HG03342 (cell line): ENCODE results near the gene PDLIM3.
"Not testable (repeated sequence)": the region's sequence is repeated elsewhere in the genome, so short reads cannot be mapped to it uniquely, and the experiment has no call there.

ENCODE experiments used
- ATAC-seq: cut with Tn5 transposase; IDR thresholded peaks from one replicate; pipeline ENCODE4 v1.9.1; 2021; ENCODE audit warnings: mild to moderate bottlenecking, moderate library complexity; ENCODE audit not compliant: unreplicated experiment

Gene PDLIM3

GRCh38 chr4:185534866-185535611 lies at the start of gene PDLIM3:
TSS of gene PDLIM3 (minus strand) at chr4:185535507. CDS start at chr4:185535434, 73 bp downstream.
- no peak for ATAC-seq

- ATAC-seq, result no peak
These were observed 48.5 kb upstream of the PDLIM3 start for GRCh38 chr4:185583813-185584212.

DNA sequence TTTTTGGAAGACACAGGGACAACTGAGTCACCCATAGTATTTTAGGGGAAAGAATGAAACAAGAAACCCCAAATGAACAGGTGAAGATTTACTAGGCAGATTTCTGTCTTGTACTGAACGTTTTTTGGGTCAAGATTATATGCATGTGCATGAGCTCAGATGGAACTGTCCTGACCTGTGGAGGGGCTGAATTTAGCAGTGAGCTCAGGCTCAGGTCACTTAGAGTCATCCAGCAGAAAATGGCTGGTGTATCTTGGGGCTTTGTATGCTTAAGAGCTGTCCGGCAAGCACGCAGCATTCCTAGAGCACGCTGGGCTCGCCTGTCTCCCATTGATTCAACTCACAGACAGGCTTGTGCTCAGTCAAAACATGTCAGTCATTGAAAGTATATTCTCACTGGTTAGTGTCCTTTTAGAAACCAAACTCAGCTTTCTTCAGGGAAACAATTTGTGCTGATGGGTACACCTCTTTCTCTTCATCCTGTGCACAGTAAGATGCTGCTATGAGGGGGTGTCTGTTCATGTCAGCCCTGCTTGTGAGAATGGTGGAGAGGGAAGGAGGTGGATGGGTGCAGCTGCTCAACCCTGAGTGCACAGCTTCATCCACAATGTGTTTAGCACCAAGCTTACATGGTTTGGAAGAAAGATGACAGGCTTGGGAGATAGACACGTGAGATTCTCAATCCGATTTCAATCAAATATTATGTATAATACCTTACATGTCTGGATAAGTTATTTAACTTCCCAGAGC lies 47.5 kb upstream of the PDLIM3 start:
- ATAC-seq, result no peak

DNA sequence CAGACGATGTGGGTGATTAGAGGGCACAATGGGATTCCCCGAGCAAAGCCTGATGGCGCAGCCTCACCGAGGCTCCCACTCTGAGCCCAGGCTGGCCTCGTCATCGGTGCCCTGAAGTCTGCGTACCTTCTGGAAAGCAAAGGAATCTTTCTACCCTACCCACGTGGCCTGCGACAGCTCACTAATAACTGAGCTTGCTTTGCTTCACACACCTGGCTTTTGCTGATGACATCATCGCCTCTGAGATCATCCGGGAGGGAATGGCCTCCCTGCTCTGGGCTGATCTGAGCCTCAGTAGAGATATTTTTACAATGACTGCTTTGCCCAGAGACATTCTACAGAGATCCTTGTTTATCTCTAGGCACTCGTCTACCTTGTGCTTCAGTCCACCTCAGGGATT lies 45.4 kb upstream of the PDLIM3 start:
- ATAC-seq, result no peak

DNA sequence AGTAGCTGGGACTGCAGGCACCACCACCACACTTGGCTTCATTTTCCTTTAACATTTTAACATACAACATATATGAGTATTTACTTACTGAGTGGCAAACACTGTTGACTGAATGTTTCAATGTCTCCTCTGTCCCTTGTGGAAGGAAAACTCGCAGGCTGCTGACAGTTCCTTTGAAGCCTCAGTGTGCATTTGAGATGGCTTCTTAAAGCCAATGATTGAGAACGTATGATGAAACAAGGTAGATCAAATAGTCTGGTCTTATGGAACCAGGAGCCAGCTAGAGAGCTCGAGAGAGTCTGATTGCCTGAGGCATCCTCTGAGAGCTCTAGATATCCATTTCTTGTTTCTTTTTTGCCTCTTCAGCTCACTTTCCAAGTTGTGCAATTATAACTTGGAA lies 43.0 kb upstream of the PDLIM3 start:
- ATAC-seq, result no peak

GRCh38 chr4:185576962-185577950 lies 41.9 kb upstream of the PDLIM3 start:
- no peak for ATAC-seq

- no peak for ATAC-seq
These were observed 41.1 kb upstream of the PDLIM3 start for GRCh38 chr4:185576314-185576961.

- no peak for ATAC-seq
These were observed 38.4 kb upstream of the PDLIM3 start for GRCh38 chr4:185573651-185574199.

- ATAC-seq, result no peak
These were observed 35.4 kb upstream of the PDLIM3 start for GRCh38 chr4:185570727-185571126.

- no peak for ATAC-seq
These were observed 32.4 kb upstream of the PDLIM3 start for GRCh38 chr4:185567381-185568376.

- ATAC-seq, result no peak
These were observed 31.7 kb upstream of the PDLIM3 start for GRCh38 chr4:185566972-185567371.

- ATAC-seq, result no peak
These were observed 31.1 kb upstream of the PDLIM3 start for GRCh38 chr4:185566425-185566824.

GRCh38 chr4:185565696-185566095 lies 30.4 kb upstream of the PDLIM3 start:
- no peak for ATAC-seq

GRCh38 chr4:185564349-185564748 lies 29.0 kb upstream of the PDLIM3 start:
- ATAC-seq, result no peak

DNA sequence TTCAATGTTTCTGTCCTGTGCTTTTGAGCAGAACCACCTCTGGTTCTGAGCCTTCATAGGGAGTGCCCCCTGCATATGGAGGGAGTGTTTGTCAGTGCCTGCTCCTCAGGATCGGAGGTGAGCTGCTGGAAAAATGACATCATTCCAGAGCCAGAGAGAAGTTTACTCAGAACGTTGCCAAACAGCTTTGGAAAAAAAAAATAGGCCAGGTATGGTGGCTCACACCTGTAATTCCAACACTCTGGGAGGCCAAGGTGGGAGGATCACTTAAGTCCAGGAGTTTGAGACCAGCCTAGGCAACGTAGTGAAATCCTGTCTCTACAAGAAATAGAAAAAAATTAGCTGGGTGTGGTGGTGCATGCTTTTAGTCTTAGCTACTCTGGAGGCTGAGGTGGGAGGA lies 27.2 kb upstream of the PDLIM3 start:
- ATAC-seq, result no peak

GRCh38 chr4:185560316-185560715 lies 25.0 kb upstream of the PDLIM3 start:
- no peak for ATAC-seq

DNA sequence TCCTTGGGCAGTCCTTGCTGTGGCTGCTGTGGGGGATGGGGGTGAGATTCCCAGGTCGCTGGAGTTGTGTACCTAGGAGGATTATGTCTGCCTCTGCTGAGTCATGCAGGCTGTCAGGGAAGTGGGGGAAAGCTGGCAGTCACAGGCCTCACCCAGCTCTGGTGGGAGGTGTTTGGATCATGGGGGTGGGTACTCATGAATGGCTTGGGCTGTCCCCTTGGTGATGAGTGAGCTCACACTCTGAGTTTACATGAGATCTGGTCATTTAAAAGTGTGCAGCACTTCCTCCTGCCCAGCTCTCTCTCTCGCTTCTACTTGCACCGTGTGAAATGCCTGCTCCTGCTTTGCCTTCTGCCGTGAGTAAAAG lies 24.6 kb upstream of the PDLIM3 start:
- no peak for ATAC-seq

GRCh38 chr4:185559251-185559914 lies 24.1 kb upstream of the PDLIM3 start:
- not testable (repeated sequence) for ATAC-seq
